Kidney epithelial cell (primary cell): ENCODE measurements around the gene YKT6. TPM values are rescaled to one million over a fixed set of nuclear protein-coding genes. Genes with fewer than 3 reads are reported as not detected.

Experiments used
- DNase-seq: peaks from one replicate; pipeline ENCODE4 v3.0.0-alpha.2; 2010; ENCODE audit warnings: low read depth
- H3K27me3 ChIP-seq: 2 replicates; pipeline ENCODE4 v1.6.0; 2011; ENCODE audit warnings: low read length; ENCODE audit not compliant: control insufficient read depth, insufficient read depth
- H3K36me3 ChIP-seq: 2 replicates; pipeline ENCODE4 v1.5.1; 2011; ENCODE audit warnings: low read length; ENCODE audit not compliant: control insufficient read depth, insufficient read depth
- H3K4me3 ChIP-seq: 2 replicates; pipeline ENCODE4 v1.5.1; 2011; ENCODE audit warnings: low read depth, mild to moderate bottlenecking, control low read depth, low read length
- total RNA-seq: library from RNA; depleted of rRNA; stranded (reverse); fragments of >200 nt; gene quantifications from 2 replicates; pipeline ENCODE4 v1.2.3, GENCODE V29; 2015
- TF ChIP-seq, protein P1 (sequence below): IDR thresholded peaks from 2 replicates; pipeline ENCODE4 v1.5.1; 2011; ENCODE audit warnings: mild to moderate bottlenecking, moderate library complexity, low read length, control low read depth, inconsistent platforms; ENCODE audit not compliant: insufficient read depth, poor library complexity, severe bottlenecking

YKT6 gene
- total RNA-seq, 1 donor from 2014 or later, result 124 TPM

DNA sequence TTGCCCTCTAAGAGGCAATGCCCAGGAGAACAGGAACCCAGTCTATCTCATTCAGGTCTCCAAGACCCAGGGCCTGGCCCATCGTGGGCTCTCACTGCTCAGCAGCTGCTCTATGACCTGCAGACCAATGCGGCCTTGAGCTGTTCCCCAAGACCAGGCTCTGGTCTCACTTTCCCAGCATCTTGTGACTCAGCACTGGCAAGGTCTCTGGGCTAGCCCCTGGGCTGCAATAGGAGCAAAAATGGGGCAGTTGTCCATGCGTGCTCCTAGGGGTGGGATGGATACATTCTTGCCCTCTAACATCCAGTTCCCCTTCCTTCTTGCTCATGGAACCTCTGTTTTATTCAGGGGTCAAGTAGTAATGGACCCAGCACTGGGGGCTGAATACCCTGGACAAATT is 25.0 kb upstream of the YKT6 start:
- H3K36me3 ChIP-seq, result no peaks in the 10 kb centered on the region
- H3K27me3 ChIP-seq, result no peaks in the 10 kb centered on the region
- no peak overlapping the region for H3K4me3 ChIP-seq
- no peak for DNase-seq
- TF ChIP-seq, protein P1, sequence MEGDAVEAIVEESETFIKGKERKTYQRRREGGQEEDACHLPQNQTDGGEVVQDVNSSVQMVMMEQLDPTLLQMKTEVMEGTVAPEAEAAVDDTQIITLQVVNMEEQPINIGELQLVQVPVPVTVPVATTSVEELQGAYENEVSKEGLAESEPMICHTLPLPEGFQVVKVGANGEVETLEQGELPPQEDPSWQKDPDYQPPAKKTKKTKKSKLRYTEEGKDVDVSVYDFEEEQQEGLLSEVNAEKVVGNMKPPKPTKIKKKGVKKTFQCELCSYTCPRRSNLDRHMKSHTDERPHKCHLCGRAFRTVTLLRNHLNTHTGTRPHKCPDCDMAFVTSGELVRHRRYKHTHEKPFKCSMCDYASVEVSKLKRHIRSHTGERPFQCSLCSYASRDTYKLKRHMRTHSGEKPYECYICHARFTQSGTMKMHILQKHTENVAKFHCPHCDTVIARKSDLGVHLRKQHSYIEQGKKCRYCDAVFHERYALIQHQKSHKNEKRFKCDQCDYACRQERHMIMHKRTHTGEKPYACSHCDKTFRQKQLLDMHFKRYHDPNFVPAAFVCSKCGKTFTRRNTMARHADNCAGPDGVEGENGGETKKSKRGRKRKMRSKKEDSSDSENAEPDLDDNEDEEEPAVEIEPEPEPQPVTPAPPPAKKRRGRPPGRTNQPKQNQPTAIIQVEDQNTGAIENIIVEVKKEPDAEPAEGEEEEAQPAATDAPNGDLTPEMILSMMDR, result no peak

DNA sequence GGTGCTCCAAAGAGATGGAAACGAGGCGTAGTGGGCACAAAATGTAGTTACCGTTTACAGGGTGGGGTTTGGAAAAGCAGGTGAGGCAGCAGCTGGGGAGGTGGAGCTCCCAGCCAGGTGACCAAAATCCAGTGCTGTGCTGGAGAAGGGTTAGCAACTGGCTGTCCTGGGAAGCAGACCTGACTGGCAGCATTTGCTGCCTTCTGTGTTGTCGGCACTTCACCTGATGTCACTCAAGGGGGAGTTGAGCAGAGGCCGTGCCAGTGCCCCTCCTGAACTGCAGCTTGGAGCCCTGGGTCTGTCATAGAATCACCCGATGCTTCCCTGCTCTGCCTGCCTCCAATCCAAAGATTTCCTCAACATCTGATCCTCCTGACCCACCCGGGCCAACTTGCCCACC is 24.3 kb upstream of the YKT6 start:
- Histone ChIP-seq H3K27me3 (no peaks in the 10 kb centered on the region), H3K4me3 (no peak overlapping the region), H3K36me3 (no peaks in the 10 kb centered on the region)
- TF ChIP-seq, protein P1, result no peak
- DNase-seq, result no peak

DNA sequence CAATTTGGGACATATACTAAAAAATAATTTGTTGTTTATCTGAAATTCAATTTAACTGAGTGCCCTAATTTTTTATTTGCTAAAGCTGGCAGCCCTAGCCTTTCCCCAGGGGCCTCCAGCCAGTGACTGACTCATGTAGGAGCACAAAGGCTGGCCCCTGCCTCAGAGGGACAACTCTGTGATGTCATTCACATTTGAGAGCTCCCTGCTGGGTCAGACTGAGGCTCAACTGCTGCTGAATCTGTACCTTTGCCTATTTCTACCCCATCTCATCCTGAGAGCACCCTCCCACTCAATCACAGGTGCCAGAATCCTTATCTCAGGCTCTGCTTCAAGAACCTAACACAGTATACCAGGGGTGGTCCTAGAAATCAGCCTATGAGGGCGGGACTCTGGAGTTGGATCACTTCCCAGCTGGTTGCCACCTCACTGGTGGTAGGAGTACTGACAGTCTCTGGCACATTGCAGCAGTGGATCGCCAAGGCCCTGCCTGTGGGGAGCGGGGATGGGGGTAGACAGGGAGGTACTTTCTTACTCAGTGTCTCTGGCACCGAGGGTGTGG is 23.1 kb upstream of the YKT6 start:
- H3K27me3 ChIP-seq, result no peaks in the 10 kb centered on the region
- H3K4me3 ChIP-seq, result no peak overlapping the region
- H3K36me3 ChIP-seq, result no peaks in the 10 kb centered on the region
- TF ChIP-seq, protein P1, result no peak
- no peak for DNase-seq

DNA sequence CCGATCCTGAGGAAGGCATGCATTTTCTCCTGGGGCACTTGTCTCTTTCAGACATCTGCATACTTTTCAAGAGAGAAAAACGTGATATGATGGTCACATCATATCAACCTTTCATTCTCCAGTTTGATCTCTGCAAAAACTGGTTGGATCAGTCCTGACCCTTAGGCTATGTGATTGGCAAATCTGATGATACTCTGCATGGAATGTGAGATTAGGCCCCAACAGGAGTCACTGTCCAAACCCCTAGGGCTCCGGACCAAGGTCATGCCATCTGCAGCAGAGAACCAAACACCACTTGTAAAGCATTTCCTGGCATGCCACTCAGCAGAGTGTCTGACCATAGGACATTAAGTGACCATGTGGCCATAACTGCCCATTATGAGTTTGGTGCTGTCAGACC is 20.1 kb upstream of the YKT6 start:
- no peak overlapping the region for H3K4me3 ChIP-seq
- DNase-seq, result no peak

DNA sequence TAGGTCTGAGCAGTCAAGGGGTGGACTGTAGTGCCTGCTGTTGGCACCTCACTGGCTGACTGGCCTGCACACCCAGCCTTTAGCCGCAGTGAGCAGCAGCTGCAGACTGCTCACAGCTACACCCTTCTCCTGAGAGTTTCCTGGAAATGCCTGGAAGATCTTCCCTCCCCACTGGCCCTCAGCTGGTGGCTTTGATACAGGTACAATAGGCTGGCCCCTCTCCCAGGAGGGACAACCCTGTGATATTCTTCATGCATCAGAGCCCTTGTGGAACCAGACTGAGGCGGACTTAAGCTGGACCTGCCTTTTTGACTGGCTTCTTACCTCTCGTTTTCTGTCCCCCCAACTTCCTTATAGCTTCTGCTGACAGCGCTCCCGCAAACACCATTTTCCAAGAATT is 18.0 kb upstream of the YKT6 start:
- no peak overlapping the region for H3K4me3 ChIP-seq
- no peaks in the 10 kb centered on the region for H3K27me3 ChIP-seq
- no peak for DNase-seq
- TF ChIP-seq, protein P1, result no peak
- H3K36me3 ChIP-seq, result no peaks in the 10 kb centered on the region

More for the DNA sequence above, 20.1 kb upstream of the YKT6 start:
- TF ChIP-seq, protein P1, result no peak
- Histone ChIP-seq H3K27me3 (no peaks in the 10 kb centered on the region), H3K36me3 (no peaks in the 10 kb centered on the region)

DNA sequence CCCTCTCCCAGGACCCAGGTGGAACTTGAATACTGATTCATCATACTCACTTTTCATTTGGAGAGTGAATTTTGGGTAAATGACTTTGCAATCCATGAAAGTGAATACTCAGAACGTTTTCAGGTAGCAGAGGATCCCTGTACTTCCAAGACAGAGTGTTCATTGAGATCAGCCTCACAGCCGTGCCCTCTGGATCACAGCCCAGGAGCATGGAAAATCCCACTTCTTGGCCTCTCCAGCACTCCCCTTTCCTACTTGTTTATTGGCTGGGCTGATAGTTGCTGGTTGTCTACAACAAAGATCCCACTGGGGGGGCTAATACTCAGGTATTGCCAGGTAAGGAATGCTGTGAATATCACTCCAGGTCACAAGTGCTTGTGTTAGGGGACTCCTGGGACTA is 17.4 kb upstream of the YKT6 start:
- DNase-seq, result no peak
- H3K27me3 ChIP-seq, result no peaks in the 10 kb centered on the region
- H3K4me3 ChIP-seq, result no peak overlapping the region
- TF ChIP-seq, protein P1, result no peak
- no peaks in the 10 kb centered on the region for H3K36me3 ChIP-seq
